NCI-H1436 (cell line): ENCODE data around the gene FETUB.

Source experiments
- DNase-seq: peaks from one replicate; lab custom pipeline; 2025; lab: John Stamatoyannopoulos, UW

The FETUB gene

DNA sequence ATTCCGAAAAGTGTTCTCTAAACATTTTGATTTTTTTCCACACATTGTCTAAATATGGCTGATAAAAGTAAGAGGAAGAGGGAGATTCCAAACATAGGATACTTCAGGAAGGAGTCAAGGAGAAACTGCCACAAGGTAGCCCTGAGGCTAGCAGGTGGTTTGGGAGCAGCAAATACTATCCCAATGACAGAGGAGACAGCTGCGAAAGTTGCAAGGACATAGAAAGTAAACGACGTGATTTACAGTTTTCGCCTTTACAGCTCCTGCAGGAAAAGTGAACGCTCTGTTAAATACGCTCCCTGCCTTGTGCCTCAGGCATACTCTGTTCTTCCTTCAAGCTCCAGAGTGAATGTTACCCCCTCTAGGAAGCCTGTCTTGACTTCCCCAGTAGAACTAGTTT lies 3.7 kb upstream of the FETUB start:
- DNase-seq = no peak

DNA sequence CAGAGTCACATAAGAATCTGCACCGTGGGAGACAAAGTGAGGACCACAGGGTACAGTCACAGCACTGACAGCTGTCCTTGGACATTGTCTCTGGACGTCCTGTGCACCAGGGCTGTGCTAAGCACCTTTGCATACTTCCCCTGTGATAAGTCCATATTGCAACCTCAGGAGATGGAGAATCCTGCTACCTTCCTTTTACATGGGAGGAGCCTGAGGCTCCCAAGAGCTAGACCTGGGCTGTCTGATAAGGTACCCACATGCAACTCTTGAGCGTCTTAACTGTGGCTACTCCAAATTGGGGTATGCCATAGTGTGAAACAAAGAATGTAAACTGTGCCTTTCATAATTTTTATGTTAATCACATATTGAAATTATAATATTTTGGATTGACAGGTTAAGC lies 2.5 kb upstream of the FETUB start:
- no peak for DNase-seq

DNA sequence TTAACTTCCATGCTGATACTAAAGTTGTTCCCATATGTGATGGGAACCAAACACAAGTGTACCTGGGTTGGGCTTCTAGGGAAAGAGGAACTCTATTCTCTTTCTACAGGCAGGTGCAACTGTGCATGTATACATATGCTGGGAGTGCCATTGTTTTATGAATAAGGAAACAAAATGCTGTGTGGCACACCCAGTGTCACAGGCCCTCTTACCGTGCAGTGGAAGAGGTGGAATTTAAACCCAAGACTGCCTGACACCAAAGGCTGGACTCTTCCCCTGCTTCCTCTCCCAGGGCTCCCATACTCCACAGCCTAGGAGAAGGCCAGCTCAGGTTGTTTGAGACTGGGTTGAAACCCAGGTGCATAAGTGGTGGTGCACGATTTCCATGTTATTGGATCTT lies 1.9 kb upstream of the FETUB start:
- DNase-seq = no peak

DNA sequence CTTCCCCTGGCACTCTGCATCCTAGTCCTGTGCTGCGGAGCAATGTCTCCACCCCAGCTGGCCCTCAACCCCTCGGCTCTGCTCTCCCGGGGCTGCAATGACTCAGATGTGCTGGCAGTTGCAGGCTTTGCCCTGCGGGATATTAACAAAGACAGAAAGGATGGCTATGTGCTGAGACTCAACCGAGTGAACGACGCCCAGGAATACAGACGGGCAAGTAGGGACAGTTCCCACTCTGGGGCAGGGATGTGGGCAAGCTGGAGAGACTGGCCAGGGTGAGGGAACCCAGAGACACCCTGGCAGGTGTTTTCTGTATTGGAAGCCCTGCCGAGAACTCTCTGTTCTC lies 247 bp downstream of the FETUB start:
- no peak for DNase-seq

DNA sequence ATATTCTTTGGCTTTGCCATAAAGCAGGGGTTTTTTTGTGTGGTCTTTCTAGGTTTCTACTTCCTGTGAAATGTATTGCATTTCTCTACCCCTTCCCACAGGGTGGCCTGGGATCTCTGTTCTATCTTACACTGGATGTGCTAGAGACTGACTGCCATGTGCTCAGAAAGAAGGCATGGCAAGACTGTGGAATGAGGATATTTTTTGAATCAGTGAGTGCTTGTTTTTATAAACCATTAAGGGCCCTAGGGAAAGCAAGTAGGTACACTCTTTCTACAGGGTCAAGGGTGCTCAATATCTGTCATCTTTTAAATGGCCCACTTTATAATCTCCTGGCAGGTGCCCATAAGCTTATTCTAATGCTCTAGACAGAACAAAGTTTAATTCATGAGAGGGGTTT lies 730 bp downstream of the FETUB start:
- no peak for DNase-seq

DNA sequence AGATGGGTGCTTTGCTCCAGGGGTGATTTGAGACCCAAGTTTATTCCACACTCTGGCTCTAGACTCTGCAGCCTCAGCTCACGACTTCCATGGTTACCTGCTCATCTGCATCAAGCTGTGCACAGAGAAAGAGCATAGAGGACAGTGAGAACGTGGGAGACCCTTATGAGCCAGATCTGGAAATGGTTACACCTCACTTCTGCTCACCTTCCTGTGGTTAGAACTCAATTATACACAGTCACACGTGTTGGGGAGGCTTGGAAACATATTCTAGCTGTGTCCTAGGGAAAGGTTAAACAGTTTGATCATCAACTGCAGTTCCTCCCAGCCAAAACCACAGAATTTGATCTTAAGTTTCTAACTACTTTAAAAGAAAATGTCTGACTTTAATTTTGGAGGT lies 1.8 kb downstream of the FETUB start:
- DNase-seq = no peak

DNA sequence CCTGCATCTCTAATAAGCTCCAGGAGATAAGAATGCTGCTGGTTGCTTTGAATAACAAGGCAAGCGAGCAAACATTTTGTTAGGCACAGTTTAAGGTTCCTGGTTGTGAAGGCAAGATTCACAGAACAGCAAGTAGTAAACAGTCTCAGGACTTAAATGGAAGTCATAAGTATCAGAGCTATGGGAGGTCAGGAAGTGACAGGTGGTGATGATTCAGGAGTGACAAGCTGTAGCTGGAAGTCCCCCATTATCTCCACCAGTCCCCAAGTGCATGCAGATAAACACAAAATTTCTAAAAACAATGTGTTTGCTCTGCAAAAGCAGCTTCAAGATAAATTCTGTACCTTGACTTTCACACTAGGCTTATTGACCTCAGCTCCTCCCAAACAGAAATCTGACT lies 3.3 kb downstream of the FETUB start:
- no peak for DNase-seq

DNA sequence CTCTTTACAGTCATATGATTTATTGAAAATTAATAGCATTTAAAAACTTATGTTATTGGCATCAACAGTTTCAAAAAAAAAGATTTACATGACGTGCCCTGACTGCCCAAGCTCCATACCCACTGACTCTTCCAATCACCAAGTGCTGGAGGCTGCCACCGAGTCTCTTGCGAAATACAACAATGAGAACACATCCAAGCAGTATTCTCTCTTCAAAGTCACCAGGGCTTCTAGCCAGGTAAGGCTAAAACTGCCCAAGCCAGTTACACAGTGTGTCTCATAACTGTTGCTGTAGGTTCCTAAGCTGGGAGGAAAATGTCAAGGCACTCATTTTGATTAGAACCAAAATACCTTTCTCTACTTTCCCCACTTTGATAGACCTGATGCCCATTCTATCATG lies 4.5 kb downstream of the FETUB start:
- DNase-seq = no peak

DNA sequence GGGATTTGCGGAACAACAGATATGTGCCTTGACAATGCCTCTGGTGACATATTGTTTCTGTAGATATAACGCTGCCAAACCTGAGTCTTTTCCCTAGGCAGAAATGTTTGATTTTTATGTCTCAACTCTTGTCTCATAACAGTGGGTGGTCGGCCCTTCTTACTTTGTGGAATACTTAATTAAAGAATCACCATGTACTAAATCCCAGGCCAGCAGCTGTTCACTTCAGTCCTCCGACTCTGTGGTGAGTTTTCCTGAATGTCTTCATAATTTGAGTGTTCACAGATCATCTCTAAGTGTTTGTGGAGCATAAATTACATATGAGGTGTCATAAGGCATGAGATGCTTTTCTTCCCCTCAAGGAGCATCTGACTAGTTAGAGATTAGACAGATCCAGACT lies 5.9 kb downstream of the FETUB start:
- no peak for DNase-seq

DNA sequence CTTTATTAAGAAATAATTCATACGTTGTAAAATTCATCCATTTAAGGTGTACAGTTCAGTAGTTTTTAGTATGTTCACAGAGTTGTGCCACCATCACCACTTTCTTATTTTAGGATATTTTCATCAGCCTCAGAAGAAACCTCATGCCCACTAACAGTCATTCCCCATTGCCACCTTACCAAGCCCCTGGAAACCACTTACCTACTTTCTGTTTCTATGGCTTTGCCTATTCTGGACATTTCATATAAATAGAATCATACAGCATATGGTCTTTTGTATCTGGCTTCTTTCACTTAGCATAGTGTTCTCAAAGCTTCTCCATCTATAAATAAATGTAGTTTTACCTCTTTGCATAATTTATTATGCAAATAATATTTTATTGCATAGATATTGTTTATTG lies 6.6 kb downstream of the FETUB start:
- no peak for DNase-seq

DNA sequence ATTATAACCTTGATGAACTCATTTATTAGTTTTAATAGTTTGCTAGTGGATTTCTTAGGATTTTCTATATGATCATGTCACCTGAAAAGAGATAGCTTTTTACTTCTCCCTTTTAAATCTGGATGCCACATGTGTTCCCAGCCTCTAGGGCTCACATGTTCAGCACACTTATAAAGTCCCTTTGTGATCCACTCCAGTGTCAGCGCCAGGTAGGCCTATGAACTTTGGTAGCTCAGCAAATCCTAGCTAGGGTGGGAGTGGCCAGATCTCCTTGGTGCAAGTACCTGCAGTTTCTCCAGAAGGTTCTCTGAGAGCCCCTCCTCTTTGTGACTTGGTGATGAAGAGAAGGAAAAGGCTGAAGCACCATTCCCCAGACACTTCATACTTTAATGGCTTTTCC lies 8.7 kb downstream of the FETUB start:
- no peak for DNase-seq

DNA sequence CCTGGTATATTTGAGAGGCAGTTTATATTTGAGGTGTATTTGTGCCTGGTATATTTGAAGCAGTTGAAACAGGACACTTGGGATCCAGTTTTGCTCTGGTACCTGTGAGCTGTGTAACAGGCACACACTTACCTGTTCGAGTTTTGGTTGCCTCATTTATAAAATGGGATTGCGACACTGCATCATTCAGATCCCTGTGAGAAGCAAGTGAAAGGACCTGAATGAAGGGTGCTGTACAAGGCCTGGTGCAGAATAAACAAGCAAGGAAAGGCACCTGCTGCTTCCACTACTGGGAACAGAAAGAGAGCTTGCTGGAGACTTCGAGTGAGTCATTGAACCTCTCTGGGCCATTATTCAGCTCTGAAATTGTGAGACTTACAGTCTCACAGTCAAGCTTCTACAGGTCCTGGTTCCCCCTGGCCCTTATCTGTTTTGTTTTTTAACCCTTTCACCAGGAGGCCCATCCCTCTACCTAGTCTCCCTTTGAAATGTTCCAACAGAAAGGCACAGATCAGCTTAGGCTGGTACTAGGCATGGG lies 11.5 kb downstream of the FETUB start:
- DNase-seq = no peak

DNA sequence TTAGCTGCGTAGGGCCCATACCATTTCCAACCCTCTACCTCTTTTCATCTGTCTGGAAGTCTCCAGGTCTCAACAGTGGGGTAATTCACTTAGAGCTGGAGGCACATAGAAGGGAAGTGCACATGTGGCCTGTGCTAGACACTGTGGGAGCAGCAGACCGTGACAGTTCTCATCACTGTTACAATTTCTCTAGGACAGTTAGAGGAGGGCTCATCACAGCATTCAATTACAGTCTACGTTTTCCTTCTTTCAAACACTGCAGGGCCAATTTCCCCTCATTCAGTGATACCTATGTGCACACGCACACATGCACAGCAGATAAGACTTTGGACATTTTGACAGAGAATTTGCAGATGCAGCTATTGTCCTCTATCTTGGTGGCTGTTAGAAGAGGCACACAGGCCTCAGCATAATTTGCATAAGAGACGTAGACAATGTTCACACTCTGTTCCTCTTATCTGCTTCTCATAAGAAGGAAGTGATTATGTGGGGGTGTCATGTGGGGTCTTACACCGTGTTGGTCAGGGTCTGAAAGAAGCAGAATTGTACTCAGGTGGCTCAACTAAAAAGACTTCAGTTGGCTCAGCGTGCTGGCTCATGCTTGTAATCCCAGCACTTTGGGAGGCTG lies 13.0 kb downstream of the FETUB start:
- no peak for DNase-seq

DNA sequence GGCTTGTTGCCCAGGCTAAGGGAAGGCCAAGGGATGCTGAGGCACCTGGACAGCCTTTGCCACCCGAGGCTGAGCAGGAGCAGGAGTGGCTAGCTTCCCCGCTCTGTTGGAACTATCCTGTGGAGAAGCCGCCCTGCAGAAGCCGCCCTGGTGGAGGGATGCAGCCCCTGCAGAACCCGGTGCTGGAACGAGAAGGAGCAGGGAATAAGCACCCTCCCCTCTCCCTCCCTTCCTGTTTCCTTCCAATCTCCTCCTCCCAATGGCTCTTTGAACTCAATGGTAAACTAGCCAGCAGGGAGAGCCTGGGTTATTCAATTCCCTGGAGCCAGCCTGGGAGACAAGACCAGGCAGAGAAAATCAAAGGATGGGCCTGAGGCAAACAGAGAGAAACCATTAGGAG lies 13.8 kb downstream of the FETUB start:
- no peak for DNase-seq

DNA sequence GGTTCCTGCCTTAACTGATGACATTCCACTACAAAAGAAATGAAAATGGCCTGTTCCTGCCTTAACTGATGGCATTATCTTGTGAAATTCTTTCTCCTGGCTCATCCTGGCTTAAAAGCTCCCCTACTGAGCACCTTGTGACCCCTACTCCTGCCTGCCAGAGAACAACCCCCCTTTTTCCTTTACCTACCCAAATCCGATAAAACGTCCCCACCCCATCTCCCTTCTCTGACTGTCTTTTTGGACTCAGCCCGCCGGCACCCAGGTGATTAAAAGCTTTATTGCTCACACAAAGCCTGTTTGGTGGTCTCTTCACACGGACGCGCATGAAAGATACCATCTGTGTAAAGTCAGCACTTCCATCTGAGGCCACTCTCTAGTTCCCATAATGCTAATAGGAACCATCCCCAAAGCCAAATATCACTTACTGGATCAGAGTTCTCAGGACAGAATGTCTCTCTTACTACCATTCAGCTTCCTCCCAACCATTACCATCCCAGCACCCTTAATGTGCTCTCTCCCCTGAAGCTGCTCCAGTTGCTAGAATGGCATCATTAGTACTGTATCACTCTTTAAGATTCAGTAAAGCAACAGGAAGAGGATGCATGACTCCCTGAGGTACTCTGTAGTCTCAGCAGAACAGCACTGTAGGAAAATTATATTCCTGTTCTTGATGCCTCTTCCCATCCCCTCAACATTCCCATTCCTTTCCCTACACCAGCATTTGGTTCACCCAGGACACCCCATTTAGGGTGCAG lies 23.3 kb downstream of the FETUB start:
- DNase-seq = no peak

DNA sequence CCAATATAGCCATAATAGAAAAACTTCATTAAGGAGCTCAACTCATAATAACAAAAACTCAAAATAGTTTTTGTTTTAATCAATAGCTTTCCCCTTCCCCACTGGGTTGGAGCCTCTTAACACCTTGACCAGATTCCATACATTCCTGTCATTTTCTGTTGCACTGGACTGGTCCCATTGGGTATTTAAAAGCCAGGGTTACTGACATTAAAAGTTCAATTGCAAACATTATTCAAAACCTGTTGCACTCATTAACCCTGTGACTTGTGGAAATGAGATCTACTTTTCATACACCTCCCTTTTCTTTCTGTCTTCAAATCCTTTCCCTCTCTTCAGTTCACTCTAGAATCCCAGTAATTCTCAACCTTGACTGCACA lies 23.9 kb downstream of the FETUB start:
- no peak for DNase-seq

DNA sequence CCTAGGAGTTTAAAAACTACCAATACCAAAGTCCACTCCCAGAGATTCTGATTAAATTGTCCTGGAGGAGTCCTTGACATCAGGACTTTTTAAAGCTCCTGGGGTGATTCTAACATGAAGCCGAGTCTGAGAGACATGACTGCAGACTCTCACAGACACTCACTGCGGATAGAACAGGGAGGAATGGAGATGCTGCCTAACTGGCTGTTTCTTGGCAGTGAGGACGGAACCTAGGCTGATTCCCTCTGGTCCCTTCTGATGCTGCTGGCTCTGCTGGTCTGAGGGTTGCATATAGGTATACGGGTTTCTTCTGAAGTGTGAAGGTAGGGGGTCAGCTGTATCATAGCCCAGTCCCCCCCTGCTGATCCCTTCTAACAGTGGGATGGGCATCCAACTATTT lies 24.3 kb downstream of the FETUB start:
- DNase-seq = no peak

DNA sequence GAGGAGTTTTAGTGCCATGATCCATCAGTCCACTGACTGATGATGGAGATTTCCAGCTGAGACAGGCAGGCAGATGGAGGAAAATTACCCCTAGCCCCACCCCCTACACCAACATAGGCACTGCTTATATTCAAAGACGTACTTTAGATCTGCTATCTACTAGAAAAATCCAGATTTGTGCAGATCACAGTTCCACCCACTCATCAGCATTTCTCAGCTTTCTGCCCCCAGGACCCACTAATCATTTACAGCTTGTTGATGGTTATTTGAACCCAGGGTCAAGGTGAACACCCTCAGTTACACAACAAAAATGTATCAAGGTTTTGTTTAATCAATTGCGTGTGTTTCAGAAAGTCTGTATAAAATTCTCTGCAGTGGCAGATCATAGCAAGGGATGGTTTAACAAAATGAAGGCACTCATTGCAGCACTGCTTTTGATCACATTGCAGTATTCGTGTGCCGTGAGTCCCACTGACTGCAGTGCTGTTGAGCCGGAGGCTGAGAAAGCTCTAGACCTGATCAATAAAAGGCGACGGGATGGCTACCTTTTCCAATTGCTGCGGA lies 25.5 kb downstream of the FETUB start, which contains the start of gene HRG:
Gene HRG (plus strand): TSS at position 390 of the 564 bp plus-strand sequence. CDS start 18 bp downstream, at position 408.
- no peak for DNase-seq

DNA sequence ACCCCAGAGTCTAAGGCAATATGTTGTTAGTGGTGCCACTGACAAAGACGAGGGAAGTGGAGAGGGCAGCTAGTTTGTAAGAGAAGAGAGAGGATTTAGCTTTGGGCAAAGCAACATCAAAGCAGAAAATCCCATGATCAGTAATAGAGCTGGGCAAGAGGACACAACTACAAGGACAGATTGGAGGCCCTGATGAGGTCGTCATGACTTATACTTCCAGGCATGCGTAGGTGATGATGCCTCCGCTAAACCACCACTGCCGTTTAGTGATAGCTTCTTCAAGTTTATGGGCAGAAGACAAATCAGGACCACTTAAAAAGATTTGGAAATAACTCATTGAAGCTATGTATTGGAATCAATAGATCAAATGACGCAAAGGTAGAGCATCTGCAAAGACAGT lies 28.2 kb downstream of the FETUB start:
- no peak for DNase-seq

DNA sequence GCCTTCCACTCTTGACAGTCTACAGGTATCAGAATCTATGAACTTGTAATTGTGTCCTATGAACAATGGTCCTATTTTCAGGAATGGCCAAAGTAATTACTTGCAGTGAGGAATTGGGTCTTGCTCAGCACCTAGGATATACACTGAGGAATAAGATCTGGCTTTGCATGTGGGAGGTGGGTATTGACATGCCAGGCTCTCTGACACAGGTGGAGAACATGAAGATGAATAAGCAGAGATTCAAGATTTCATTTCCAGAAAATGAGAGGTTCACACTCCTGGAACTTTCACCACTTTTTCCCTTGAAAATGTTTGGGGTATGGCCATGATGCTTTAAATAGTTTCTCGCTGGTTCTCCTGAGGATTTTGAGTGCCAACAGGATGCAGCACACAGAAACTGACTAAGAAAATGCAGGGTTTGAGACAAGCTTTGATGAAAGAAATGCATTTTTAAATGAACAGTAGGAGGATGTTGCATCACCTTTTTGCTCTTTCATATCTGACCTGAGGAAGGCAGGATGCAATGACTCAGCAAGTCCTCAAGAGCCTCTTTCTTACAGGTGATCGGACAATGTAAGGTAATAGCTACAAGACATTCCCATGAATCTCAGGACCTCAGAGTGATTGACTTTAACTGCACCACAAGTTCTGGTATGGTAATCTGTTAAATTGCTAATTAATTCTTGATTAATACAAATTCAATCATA lies 29.3 kb downstream of the FETUB start:
- no peak for DNase-seq

DNA sequence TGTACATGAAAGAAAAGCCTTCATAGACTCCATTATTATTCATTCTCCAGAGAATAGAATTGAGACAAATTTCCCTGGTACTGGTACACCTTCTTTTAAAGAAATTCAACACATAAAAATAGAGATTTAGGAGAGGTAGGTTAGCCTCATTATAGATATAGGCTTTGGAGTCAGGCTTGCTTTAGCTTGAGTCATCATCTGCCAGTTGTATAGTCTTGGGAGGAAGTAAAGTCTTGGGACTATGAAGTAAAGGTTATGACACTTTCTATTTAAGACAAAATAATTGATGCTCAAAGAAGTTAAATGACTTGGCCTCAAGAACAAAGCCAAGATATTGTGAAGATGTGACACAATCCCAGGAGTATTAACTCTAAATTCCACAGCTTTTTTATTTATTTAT lies 30.0 kb downstream of the FETUB start:
- no peak for DNase-seq

DNA sequence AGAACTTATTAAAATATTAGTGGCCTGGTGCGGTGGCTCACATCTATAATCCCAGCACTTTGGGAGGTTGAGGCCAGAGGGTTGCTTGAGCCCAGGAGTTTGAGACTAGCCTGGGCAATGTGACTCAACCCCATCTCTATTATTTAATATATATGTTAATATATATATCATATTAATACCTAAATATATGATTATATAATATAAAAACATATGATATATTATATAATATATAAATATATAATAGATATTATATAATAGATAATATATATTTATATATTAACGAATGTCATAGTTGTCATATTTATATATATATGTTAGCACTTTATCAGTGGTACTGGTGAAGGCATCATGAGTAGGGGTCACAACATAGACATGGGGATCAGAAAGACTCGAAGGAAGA lies 30.9 kb downstream of the FETUB start:
- DNase-seq = no peak

DNA sequence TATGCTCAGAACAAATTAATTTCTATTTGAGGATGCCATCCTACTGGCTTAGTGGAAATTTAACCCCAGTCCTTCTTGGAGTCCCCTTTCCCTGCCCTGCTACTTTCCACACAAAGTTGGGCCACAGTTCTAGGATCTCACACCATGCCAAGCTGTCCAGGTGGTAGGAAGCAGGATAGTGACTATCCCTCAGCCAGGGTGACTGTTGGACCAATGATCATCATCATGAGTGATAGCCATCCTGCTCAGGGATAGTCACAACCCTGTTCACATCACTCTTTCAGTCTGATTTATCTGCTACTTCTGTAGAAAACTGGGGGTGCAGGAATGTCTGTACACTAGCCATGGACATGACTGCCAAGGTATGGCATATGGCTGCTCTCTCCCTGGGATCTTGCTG lies 38.4 kb downstream of the FETUB start:
- no peak for DNase-seq
